Stimulated activated CD4-positive, alpha-beta T cell treated with anti-CD3 and anti-CD28 coated beads, Interleukin-2, amount 100 ng/mL, for 4 hours (primary cell): Measurements from ENCODE around the gene MED29.

Experiments used
- DNase-seq: peaks from one replicate; pipeline ENCODE4 v3.0.0-alpha.2; 2020; ENCODE audit warnings: low read depth

MED29 gene

DNA sequence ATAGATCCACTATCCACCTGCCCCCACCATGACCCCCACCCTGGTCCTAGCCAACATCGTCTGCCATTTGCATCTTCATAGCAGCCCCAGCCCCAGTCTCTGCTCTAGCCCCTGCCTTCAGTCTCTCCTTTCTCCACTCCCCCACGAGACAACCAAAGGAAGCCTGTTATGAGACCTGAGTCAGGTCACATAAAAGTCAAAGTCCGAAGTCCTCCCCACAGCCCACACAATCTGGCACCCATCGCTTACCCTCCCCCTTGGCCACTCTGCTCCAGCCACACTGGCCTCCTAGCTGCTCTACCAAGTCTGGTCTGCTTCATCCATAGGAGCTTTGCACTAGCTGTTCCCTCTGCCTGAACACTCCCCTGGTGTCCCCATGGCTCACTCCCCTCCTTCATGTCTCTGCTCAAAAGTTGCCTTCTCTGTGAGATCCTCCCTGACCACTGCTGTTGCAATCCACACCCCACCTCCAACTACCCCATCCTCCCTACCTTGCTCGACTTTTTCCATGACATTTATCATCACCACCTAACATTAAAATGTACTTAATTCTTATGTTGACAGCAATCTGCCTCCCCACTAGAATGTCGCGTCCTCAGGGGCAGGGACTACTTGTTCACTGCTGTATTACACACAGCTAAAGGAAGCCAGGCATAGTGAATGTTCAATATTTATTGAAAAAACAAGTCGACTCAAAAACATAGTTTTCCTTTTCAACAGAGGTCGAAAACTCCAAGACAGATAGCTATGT is 20.1 kb downstream of the MED29 start:
- no peak for DNase-seq

- peak; percentile 87 for DNase-seq
Observed at GRCh38 chr19:39411832-39412099, 20.6 kb downstream of the MED29 start.

DNA sequence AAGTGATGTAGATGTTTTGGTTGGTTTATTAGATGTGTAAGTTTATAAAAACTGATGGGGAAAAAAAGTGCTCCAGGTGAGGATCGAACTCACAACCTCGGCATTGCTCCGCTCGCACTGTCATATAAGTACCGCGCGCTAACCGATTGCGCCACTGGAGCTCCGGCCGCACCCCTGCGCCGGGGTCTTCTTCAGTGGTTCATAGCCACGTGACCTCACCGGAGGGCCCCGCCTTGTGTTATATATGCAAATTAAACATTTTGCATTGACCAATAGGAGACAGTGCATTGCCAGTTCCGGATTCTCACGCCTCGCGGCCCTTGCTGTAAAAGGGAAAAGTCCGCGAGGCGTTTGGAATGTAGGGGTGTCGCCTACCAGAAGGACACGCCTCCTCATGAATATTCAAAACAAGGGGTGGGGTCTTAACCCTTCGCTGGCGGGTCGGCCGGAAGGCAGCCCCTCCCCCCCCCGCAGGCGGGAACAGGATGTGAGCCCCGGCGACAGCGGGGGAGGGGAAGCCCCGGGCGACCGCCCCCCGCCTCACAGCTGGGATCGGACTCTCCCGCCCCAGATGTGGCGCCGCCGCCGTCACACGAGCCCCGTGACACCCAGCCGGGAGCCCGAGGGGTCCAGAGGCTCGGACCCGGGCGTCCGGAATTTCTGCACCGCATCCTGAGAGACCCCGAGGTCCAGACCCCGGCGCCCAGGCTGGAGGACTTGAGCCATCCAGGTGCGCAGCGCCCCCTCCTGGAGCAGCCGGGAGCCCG is 21.1 kb downstream of the MED29 start, which contains the start of gene PLEKHG2:
PLEKHG2 (plus strand) TSS at position 570 of the 767 bp plus-strand sequence. CDS start 1,418 bp downstream, outside the sequence.
- DNase-seq, result peak; percentile 95

DNA sequence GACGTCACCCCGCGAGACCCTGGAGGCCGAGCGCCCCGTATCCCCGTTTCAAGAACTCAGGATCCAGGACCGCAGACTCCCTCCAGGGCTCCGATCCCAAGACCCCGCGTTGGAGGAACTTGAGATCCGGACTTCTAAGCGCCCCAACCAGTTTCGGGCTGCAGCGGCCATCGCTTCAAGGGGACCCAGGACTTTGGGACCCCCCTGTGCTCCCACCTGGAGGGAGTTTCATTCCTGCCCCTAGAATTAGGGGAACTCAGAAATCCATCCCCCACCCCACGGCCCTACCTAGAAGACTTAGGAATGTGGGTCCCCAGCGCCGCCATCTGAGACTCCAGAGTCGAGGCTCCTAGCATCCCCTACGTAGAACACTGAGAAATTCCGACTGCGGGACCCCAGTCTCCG is 21.7 kb downstream of the MED29 start:
- DNase-seq, result no peak

GRCh38 chr19:39413272-39413910 is 22.2 kb downstream of the MED29 start:
- DNase-seq, result no peak

DNA sequence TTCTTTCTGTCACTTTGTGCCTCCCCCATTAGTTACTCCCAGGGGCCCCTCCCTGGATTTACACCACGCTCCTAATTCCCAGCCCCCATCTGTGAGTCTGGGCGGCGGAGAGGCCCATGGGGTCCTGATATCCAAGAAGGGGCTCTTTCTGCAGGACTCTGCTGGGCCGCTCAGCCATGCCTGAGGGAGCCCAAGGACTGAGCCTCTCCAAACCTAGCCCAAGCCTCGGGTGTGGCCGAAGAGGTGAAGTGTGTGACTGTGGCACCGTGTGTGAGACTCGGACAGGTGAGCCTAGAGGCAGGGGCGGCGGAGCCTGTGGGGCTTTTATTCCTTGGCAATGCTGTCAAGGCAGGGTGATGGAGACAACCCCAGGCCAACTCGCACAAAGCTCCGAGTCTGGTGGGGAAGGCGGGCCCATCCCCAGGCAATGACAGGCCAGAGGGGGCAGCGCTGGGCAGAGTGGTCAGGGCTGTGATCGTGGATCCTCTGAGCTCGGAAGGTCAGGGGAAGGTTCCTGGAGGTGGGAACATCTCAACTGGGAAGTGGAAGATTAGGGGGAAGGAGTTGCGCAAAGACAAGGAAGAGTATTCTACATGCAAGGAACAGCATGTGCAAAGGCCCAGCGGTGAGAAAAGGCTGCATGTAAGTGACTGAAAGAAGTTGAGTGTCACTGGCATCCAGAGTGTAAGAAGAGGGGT is 22.9 kb downstream of the MED29 start:
- no peak for DNase-seq

GRCh38 chr19:39415111-39416046 is 24.2 kb downstream of the MED29 start:
- DNase-seq, result no peak

- DNase-seq, result no peak
Observed at GRCh38 chr19:39416152-39417120, 25.3 kb downstream of the MED29 start.

DNA sequence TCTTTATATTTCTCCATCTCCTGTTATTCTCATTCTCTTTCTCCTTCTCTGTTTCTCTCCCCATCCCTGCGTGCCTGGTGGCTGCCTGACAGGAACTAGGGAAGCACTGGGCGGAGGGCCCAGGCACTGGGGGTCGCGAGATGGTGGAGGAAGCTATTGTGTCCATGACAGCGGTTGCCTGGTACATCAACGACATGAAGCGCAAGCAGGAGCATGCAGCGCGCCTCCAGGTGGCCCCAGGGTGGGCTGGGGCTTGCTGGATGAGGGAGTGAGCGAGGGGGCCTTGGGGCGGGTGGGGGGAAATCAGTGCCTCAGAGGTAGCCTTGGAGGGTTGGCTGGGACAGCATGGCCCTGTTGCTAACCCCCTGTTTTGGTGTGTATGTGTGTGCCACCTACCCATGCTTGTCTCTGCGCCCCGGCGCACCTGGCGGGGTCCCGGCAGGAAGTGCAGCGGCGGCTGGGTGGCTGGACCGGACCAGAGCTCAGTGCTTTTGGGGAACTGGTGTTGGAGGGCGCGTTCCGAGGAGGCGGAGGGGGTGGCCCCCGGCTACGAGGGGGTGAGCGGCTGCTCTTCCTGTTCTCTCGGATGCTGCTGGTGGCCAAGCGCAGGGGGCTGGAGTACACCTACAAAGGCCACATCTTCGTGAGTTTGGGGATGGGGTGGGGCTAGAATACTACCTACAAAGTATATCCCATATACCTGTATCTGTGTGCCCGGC is 26.4 kb downstream of the MED29 start:
- DNase-seq, result no peak

DNA sequence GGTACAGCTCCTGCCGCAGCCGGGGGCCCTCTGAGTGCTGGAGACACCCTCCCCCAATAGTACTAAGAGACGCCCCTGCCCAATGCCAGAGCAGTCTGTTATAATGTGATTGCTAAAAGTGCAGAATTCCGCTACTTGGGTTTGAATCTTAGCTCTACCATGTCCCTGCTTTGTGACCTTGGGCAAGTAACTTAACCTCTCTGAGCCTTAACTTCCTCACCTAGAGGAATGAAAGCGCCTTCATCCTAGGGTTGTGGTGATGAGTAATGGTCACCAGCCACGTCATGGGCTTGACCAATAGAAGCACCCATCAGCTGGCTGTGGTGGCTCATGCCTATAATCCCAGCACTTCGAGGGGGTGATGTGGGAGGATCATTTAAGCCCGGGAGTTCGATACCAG is 27.8 kb downstream of the MED29 start:
- DNase-seq, result no peak

DNA sequence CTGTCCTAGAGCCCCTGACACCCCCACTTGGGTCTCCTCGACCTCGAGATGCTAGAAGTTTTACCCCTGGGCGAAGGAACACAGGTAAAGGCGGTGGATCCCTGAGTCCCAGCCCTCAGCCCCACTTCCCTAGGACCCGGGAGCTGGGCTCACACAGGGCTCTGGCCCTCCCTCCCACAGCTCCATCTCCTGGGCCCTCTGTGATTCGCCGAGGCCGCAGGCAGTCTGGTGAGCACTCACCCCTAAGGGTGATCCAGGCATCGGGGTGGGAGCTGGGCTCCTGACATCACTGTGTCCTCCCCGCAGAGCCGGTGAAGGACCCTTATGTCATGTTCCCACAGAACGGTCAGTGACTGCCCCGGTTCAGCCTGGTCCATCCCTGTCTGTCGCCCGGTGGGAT is 29.6 kb downstream of the MED29 start:
- DNase-seq, result no peak

GRCh38 chr19:39422020-39422419 is 30.8 kb downstream of the MED29 start:
- DNase-seq, result no peak

DNA sequence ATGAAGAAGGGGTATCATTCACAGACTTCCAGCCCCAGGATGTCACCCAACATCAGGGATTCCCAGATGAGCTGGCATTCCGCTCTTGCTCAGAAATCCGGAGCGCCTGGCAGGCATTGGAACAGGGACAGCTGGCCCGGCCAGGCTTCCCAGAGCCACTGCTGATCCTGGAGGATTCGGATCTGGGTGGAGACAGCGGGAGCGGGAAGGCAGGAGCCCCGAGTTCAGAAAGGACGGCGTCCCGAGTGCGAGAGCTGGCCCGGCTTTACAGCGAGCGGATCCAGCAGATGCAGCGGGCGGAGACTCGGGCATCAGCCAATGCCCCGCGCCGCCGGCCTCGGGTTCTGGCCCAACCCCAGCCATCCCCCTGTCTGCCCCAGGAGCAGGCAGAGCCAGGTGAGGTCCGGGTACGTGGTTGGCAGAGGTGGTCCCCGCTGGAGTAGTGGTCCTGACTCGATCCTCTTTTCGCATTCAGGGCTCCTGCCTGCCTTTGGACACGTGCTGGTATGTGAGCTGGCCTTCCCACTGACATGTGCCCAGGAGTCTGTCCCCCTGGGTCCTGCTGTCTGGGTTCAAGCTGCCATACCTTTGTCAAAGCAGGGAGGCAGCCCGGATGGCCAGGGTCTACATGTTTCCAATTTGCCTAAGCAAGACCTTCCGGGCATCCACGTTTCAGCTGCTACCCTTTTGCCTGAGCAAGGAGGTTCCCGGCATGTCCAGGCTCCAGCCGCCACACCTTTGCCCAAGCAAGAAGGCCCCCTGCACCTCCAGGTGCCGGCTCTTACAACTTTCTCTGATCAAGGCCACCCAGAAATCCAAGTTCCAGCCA is 32.3 kb downstream of the MED29 start:
- DNase-seq, result no peak

GRCh38 chr19:39424934-39425333 is 33.8 kb downstream of the MED29 start:
- DNase-seq, result no peak

DNA sequence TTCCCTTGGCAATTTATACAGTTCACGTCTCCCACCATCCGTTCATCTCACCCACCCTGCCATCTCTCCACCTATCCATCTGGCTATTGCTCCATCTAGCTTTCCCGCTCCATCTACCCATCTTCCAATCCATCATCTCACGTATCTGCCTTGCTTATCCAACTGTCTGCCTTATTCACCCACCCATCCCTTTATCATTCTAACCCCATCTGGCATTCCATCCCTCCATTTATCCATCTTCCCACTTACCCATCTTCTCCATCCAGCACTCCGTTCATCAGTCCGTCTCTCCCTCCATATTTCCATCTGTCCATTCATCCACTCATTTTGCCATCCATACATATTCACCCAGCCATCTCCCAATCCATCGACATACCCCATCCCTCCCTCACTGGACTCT is 34.6 kb downstream of the MED29 start:
- no peak for DNase-seq

DNA sequence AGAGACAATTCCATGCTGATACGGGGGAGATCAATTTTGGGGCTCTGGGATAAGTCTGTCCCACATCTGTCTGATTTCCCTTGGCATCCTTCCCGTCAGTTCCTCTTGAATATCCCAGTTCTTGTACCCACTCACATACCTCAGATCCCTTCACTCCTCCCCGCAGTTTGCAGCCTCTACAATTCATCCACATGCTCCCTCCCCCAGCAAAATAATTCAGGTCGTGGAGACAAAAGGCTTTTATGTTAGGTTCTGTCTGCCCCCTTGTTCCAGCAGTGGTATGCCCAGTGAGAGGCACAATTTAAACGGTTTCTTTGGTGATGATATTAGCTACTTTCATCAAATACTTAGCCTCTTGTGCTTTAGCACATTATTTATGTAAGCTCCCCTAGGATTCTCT is 35.0 kb downstream of the MED29 start:
- DNase-seq, result no peak

DNA sequence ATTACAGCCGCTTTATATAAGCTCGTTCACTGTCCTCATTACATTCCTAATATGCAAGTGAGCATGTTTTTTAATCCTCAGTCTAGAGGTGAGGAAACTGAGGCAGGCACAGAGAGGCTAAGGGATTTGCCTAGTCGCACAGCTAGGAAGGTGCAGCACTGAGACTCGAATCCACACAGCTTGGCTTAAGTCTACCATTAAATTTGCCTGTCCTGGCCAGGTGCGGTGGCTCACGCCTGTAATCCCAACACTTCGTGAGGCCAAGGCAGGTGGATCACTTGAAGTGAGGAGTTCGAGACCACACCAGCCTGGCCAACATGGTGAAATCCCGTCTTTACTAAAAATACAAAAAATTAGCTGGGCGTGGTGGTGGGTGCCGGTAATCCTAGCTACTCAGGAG is 36.5 kb downstream of the MED29 start:
- DNase-seq, result no peak

DNA sequence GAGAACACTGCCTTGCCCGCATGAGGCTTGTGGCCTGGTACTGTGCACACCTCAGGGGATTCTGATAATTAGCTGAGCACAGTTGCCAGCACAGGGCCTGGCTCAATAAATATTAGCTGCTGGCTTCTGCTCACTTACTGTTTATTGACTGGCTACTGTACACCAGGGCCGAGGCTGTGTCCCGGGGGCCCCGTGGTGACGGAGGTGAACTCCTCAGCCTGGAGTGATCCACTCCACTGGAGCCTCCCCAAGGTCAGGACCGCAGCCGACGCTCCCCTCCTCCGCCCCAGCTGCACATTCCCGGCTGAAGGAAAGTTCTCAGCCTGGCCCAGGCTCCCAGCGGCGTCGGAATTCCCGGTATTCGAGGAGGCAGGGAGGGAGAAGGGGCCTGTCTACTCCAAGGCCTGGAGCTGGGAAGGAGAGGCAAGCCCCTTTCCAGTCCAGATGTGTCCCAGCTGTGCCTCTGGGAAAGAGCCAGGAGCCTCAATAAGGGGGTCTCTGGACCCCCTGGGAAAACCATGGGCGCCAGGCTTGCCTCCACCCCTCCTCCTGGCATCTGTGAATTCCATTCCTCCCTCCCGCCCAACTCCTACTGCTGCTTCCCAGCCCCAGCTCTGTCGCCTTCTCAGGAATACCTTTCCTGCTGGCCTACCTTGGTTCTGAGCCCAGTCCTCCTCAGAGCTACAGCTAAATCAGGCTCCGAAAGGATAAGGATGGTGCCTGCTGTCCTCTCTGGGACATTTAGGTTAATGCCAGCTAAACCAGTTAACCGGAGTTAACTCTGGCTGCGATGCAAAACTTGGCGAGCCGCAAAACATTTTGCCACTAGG is 37.3 kb downstream of the MED29 start:
- DNase-seq, result no peak
